HG02642 (cell line): Measurements from ENCODE around the gene SDE2.
"Not testable (repeated sequence)": the region's sequence is repeated elsewhere in the genome, so short reads cannot be mapped to it uniquely, and the experiment has no call there.

ENCODE experiments used
- ATAC-seq: cut with Tn5 transposase; IDR thresholded peaks from one replicate; pipeline ENCODE4 v1.9.1; 2021; ENCODE audit warnings: mild to moderate bottlenecking; ENCODE audit not compliant: unreplicated experiment, poor library complexity

SDE2 gene

DNA sequence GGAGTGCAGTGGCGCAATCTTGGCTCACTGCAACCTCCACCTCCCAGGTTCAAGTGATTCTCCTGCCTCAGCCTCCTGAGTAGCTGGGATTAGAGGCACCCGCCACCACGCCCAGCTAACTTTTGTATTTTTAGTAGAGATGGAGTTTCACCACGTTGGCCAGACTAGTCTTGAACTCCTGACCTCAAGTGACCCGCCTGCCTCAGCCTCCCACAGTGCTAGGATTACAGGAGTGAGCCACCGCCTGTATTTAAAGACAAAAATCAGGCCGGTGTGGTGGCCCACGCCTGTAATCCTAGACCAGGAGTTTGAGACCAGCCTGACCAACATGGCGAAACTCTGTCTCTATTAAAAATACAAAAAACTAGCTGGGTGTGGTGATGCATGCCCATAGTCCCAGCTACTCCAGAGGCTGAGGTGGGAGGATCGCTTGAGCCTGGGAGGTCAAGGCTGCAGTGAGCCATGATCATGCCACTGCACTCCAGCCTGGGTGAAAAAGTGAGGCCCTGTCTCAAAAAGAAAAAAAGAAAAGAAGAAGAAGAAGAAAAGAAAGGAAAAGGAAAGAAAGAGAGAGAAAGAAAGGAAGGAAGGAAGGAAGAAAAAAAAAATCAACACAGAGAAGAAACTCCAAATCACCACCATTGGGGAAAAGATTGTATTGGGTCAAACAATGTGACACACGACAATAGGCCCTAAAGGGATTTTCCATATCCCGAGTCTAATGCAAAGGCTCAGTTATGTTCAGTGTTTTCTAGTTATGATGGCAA is 8.2 kb upstream of the SDE2 start:
- ATAC-seq: not testable (repeated sequence)

GRCh38 chr1:226006686-226007085 is 7.5 kb upstream of the SDE2 start:
- no peak for ATAC-seq

DNA sequence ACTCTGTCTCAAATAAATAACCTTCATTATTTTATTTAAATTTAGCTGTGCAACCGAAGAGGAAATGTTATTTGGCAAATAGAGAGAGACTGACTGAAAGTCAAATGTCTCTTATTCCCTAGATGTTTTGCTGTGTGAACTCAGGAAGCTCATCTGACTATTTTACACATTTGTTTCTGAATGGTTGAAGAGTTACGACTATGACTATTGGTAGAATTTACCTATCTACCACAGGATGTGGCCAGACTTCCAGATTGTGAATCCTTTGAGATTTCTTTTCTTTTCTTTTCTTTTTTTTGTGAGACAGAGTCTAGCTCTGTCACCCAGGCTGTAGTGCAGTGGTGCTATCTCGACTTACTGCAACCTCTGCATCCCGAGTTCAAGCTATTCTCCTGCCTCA is 5.3 kb upstream of the SDE2 start:
- ATAC-seq: no peak

DNA sequence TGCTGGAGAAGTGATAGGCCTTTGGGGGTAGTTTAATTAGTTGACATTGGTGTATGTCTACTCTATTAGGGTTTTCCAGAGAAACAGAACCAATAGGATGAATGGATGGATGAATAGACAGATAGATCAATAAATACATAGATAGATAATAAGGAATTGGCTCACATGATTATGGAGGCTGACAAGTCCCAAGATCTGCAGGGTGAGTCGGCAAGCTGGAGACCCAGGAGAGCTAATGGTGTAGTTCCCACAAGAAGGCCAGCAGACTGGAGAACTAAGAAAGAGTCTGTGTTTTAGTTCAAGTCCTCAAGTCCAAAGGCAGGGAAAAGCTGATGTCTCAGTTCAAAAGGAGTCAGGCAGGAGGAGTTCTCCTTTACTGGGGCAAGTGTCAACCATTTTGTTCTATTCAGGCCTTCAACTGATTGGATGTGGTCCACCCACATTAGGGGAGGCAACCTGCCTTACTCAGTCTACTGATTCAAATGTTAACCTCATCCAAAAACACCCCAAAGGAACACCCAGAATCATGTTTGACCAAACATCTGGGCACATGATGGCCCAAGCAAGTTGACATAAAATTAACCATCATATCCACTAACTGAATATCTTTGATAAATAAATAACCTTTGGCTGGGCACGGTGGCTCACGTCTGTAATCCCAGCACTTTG is 4.5 kb upstream of the SDE2 start:
- no peak for ATAC-seq

GRCh38 chr1:226002667-226003501 is 3.7 kb upstream of the SDE2 start:
- ATAC-seq: no peak

DNA sequence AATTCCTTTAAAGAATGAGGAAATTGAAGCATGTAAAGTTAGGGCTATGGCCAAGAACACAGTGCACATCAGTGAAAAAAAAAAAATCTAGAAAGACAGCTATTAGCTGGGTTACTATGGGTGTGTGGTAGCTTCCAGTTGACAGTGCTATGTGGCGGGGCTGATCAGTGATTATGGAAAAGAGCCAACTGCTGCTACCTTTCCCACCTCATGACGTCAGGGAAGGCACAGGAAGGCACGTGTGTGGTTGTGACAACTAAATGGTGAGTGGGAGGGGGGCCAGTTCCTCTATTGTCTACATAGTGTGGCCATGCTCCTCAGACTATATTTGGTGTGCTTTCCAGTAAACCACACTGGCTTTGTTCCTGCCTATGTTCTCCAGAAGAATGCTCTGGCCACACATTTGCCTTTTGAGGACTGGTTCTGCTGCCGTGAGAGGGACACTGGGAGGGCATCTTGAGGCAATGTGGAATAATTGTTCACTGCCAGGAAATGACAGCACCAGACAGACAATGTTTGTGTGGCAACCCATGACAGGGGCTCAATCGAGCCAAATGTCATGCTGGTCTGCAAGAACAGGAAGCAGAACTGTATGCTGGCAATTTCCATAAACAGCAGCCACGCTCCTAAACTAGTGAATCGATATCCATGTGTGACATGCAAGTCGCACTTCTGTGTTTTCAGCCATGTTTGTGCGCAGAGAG is 3.0 kb upstream of the SDE2 start:
- ATAC-seq: peak; percentile 20

- no peak for ATAC-seq
Observed at GRCh38 chr1:226001088-226001487, 1.9 kb upstream of the SDE2 start.

- not testable (repeated sequence) for ATAC-seq
Observed at GRCh38 chr1:226000493-226001081, 1.4 kb upstream of the SDE2 start.

DNA sequence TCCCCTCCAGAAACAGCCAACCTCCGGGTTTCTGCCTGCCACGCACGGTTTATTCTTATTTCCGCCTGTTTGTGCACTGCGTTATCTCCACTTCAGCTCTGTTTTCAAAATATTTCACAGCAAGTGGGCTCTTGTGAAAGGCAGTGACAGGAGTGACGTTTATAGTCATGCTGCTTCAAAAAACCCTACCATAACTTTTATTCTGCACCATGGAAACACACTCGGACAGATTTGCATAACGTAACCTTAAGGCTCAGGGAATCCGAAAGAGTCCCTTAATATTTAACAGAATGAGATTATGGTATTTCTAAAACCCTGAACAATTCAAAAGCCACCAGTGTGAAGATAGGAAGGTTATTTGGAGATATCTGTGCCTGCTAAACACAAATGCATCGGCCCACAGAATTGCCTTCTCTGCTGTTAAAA is 782 bp upstream of the SDE2 start:
- peak; percentile 25 for ATAC-seq

- peak; percentile 11 for ATAC-seq
Observed at GRCh38 chr1:225998560-225999226, 450 bp downstream of the SDE2 start.

DNA sequence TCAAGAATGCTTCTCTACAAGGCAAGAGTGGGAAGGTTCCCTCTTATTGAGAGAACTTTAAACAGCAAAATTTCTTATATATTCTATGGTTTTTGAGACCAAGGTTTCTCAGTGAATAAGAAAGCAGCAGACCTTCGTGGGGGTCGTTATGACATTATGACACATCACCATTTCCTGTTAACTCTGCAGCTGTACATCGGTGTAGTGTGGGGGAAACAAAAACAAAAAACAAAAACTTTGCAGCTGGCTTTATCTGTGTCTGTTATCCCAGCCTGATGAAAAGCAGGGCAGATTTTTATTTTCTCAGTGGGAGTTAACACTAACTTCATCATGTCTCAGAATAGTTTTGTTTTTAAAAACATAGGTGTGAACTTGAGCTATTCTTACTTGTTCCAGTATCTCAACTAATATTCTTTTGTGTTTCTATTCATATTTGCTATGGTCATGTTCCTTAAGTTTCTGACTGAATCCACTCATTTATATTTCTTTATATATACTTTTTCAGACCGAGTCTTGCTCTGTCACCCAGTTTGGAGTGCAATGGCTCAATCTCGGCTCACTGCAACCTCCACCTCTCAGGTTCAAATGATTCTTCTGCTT is 2.1 kb downstream of the SDE2 start:
- no peak for ATAC-seq

- ATAC-seq: no peak
Observed at GRCh38 chr1:225995919-225996864, 3.0 kb downstream of the SDE2 start.

DNA sequence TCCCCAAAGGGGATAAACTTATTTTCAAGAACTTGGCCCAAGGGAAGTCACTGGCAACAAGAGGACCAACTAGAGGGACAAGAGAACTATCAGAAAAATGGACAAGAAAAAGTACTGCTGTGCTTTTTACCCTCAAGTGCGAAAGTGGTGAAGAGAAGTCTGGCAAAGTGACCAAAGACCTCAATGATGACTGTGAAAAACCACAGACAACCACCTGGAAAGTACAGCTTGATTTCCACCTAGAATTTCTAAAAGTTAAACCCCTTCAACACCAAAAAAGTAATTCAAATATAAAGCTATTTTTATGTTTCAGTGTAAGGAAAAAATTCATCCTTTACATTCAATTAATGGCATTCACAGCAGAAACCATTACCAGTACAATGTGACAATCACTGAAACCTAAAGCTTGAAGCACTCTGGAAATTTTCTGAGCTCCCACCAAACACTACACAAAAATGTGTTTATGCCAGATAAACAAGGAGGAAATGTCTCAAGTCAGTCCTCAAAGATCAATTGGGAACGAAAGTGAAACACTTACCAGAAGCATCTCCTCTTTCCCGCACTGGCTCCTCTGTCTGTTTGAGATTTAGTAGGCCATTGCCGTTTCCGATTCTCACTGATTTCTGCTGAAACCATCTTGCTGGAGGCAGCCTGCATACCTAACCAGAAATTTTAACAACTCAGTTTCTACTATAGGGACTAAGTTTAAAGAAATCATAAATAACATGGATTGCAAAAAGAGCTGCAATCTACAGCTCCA is 8.3 kb downstream of the SDE2 start:
- no peak for ATAC-seq

GRCh38 chr1:225987491-225988316 is 11.4 kb downstream of the SDE2 start:
- no peak for ATAC-seq

DNA sequence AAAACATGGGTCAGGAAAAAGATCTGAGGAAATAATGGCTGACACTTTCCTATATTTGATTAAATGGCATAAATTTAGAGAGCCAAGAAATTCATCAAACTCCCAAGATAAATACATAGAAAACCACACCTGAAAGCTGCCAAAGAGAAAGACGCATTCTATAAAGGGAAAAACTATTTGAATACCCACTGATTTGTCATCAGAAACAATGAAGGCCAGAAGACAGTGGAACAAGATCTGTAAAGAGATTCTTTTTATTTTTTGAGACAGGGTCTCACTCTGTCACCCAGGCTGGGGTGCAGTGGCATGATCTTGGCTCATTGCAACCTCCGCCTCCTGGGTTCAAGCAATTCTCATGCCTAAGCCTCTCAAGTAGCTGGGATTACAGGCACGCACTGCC is 17.4 kb downstream of the SDE2 start:
- ATAC-seq: no peak

DNA sequence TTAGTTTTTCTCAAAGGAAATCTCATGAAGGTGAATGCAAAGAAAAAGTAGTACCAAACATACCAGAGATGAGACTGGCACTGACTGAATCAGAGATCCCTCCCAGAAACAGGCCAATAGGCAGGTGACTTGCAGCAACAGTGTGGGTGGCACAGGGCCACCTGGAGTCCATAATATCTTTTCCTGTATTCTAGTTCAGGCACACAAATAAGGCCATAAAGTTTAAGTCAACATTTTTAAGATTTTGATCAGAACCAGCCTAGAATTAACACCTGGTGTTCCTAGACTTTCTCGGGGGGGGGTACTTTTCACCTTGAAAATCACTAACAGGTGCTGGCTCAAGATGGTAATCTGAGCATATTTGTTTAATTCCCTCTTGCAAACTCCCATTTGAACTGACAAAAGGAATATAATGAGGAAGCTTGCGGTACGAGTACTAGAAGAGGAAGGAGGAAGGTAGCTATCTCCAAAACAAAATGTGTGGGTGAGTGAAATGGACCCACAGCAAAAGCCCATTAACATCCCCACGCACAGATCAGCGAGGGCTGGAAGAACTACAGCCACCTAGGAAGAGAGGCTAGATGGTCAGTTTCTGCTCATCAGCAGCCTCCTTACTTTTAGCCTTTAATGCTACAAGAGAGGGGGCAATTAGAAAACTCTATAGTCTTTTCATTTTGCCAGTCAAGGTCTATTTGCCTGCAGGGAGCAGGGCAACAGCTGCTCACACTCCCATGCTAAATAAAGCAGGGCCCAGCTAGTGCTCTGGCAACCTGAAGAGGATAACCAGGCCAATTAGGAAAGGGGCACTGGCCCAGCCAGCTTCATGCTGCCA is 18.9 kb downstream of the SDE2 start:
- no peak for ATAC-seq
